BLaER1 (cell line): ENCODE results near the gene TMEM51.

ENCODE experiments used
- H3K27ac ChIP-seq: shearing (Covaris generic); formaldehyde crosslinking; 2 replicates; pipeline ENCODE4 v1.8.1; 2022
- H3K27me3 ChIP-seq: shearing (Covaris generic); formaldehyde crosslinking; 2 replicates; pipeline ENCODE4 v1.8.1; 2022
- H3K36me3 ChIP-seq: shearing (Covaris generic); formaldehyde crosslinking; 2 replicates; pipeline ENCODE4 v1.8.1; 2022
- H3K4me1 ChIP-seq: shearing (Covaris generic); formaldehyde crosslinking; 2 replicates; pipeline ENCODE4 v1.8.1; 2022
- H3K4me2 ChIP-seq: shearing (Covaris generic); formaldehyde crosslinking; 2 replicates; pipeline ENCODE4 v1.8.1; 2022
- H3K4me3 ChIP-seq: shearing (Covaris generic); formaldehyde crosslinking; 2 replicates; pipeline ENCODE4 v1.8.1; 2022
- H3K9ac ChIP-seq: shearing (Covaris generic); formaldehyde crosslinking; 2 replicates; pipeline ENCODE4 v1.8.1; 2022
- H3K9me3 ChIP-seq: shearing (Covaris generic); formaldehyde crosslinking; 2 replicates; pipeline ENCODE4 v1.8.1; 2022
- H4K20me1 ChIP-seq: shearing (Covaris generic); formaldehyde crosslinking; 2 replicates; pipeline ENCODE4 v1.8.1; 2022
- Cebpa-rat ChIP-seq: shearing (Covaris generic); IDR thresholded peaks from 2 replicates; pipeline ENCODE4 v1.8.1; 2022

Gene TMEM51

GRCh38 chr1:15236321-15236721 is 82.8 kb downstream of the TMEM51 start:
- H3K9ac ChIP-seq: no peak overlapping the region
- H3K36me3 ChIP-seq: no peaks in the 10 kb centered on the region
- no peaks in the 10 kb centered on the region for H4K20me1 ChIP-seq
- no peaks in the 10 kb centered on the region for H3K4me1 ChIP-seq
- H3K27ac ChIP-seq: no peak overlapping the region
- H3K4me2 ChIP-seq: no peak overlapping the region
- H3K9me3 ChIP-seq: no peaks in the 10 kb centered on the region
- TF ChIP-seq Cebpa-rat: no peak
- no peak overlapping the region for H3K4me3 ChIP-seq
- H3K27me3 ChIP-seq: no peaks in the 10 kb centered on the region

GRCh38 chr1:15236746-15237145 is 83.2 kb downstream of the TMEM51 start:
- H3K27ac ChIP-seq: no peak overlapping the region
- no peak overlapping the region for H3K4me2 ChIP-seq
- TF ChIP-seq Cebpa-rat: no peak
- no peaks in the 10 kb centered on the region for H3K36me3 ChIP-seq
- H3K9ac ChIP-seq: no peak overlapping the region
- H3K27me3 ChIP-seq: no peaks in the 10 kb centered on the region
- H3K9me3 ChIP-seq: no peaks in the 10 kb centered on the region
- no peaks in the 10 kb centered on the region for H4K20me1 ChIP-seq
- no peaks in the 10 kb centered on the region for H3K4me1 ChIP-seq
- H3K4me3 ChIP-seq: no peak overlapping the region

- TF ChIP-seq Cebpa-rat: no peak
- Histone ChIP-seq H3K36me3 (no peaks in the 10 kb centered on the region), H3K27ac (no peak overlapping the region), H4K20me1 (no peaks in the 10 kb centered on the region), H3K9ac (no peak overlapping the region), H3K27me3 (no peaks in the 10 kb centered on the region), H3K4me1 (no peaks in the 10 kb centered on the region), H3K4me2 (no peak overlapping the region), H3K9me3 (no peaks in the 10 kb centered on the region), H3K4me3 (no peak overlapping the region)
Measured at GRCh38 chr1:15238789-15239188, 85.2 kb downstream of the TMEM51 start.

GRCh38 chr1:15242766-15243165 is 89.2 kb downstream of the TMEM51 start:
- Histone ChIP-seq H3K4me3 (no peak overlapping the region), H3K27ac (no peak overlapping the region), H4K20me1 (no peaks in the 10 kb centered on the region), H3K27me3 (peaks cover 8% of the 10 kb centered on the region; the same call in 1 of the 2 replicates), H3K9me3 (peaks cover 11% of the 10 kb centered on the region; the same call in 1 of the 2 replicates), H3K4me1 (peaks cover 11% of the 10 kb centered on the region), H3K36me3 (no peaks in the 10 kb centered on the region), H3K4me2 (no peak overlapping the region), H3K9ac (no peak overlapping the region)
- TF ChIP-seq Cebpa-rat: no peak

GRCh38 chr1:15243275-15244043 is 89.9 kb downstream of the TMEM51 start:
- Histone ChIP-seq H4K20me1 (no peaks in the 10 kb centered on the region), H3K27ac (no peak overlapping the region), H3K36me3 (no peaks in the 10 kb centered on the region), H3K4me2 (no peak overlapping the region), H3K9me3 (peaks cover 11% of the 10 kb centered on the region; the same call in 1 of the 2 replicates), H3K4me1 (peaks cover 14% of the 10 kb centered on the region), H3K4me3 (no peak overlapping the region), H3K9ac (no peak overlapping the region), H3K27me3 (peaks cover 8% of the 10 kb centered on the region; the same call in 1 of the 2 replicates)
- no peak for TF ChIP-seq Cebpa-rat

GRCh38 chr1:15244813-15245212 is 91.3 kb downstream of the TMEM51 start:
- Histone ChIP-seq H3K9ac (no peak overlapping the region), H3K4me3 (no peak overlapping the region), H3K36me3 (no peaks in the 10 kb centered on the region), H3K4me1 (peaks cover 28% of the 10 kb centered on the region), H4K20me1 (no peaks in the 10 kb centered on the region), H3K27me3 (peaks cover 8% of the 10 kb centered on the region; the same call in 1 of the 2 replicates), H3K9me3 (peaks cover 11% of the 10 kb centered on the region; the same call in 1 of the 2 replicates), H3K27ac (no peak overlapping the region), H3K4me2 (peak overlapping the region; percentile 15; the same call in 1 of the 2 replicates)
- TF ChIP-seq Cebpa-rat: no peak

GRCh38 chr1:15245593-15246360 is 92.2 kb downstream of the TMEM51 start:
- Histone ChIP-seq H3K4me1 (peaks cover 31% of the 10 kb centered on the region), H3K9me3 (peaks cover 11% of the 10 kb centered on the region; the same call in 1 of the 2 replicates), H3K4me3 (no peak overlapping the region), H3K27ac (no peak overlapping the region), H4K20me1 (no peaks in the 10 kb centered on the region), H3K9ac (no peak overlapping the region), H3K4me2 (no peak overlapping the region), H3K36me3 (no peaks in the 10 kb centered on the region), H3K27me3 (peaks cover 8% of the 10 kb centered on the region; the same call in 1 of the 2 replicates)
- TF ChIP-seq Cebpa-rat: no peak

GRCh38 chr1:15246960-15247614 is 93.5 kb downstream of the TMEM51 start, which contains the start of gene FHAD1:
TSS of gene FHAD1 (plus strand) at chr1:15247223. CDS start at chr1:15251785, 4,562 bp downstream.
- Histone ChIP-seq H3K4me3 (no peak within 1 kb of the TSS), H3K27ac (no peak within 1 kb of the TSS), H3K4me1 (peaks cover 32% of the 10 kb centered on the region), H3K9me3 (peaks cover 11% of the 10 kb centered on the region; the same call in 1 of the 2 replicates), H3K4me2 (no peak within 1 kb of the TSS), H3K27me3 (peaks cover 8% of the 10 kb centered on the region; the same call in 1 of the 2 replicates), H3K9ac (no peak within 1 kb of the TSS), H4K20me1 (no peaks in the 10 kb centered on the region), H3K36me3 (no peaks in the 10 kb centered on the region)
- TF ChIP-seq Cebpa-rat: no peak

- no peak for TF ChIP-seq Cebpa-rat
Measured at GRCh38 chr1:15248216-15248615, 94.7 kb downstream of the TMEM51 start.

More at GRCh38 chr1:15248216-15248615, 94.7 kb downstream of the TMEM51 start:
- Histone ChIP-seq H3K4me1 (peaks cover 44% of the 10 kb centered on the region), H3K4me2 (peak overlapping the region; percentile 66; the same call in 1 of the 2 replicates), H3K27ac (no peak overlapping the region), H3K36me3 (no peaks in the 10 kb centered on the region), H3K9ac (no peak overlapping the region), H3K9me3 (peaks cover 11% of the 10 kb centered on the region; the same call in 1 of the 2 replicates), H4K20me1 (no peaks in the 10 kb centered on the region), H3K27me3 (peaks cover 8% of the 10 kb centered on the region; the same call in 1 of the 2 replicates), H3K4me3 (no peak overlapping the region)
